Choroid plexus epithelial cell (primary cell): ENCODE data around the gene NDOR1.
"Not testable (repeated sequence)": the region's sequence is repeated elsewhere in the genome, so short reads cannot be mapped to it uniquely, and the experiment has no call there.

Source experiments
- DNase-seq: peaks from one replicate; pipeline ENCODE4 v3.0.0-alpha.2; 2010; ENCODE audit warnings: low read depth
- H3K4me3 ChIP-seq: 2 replicates; pipeline ENCODE4 v1.5.1; 2011; ENCODE audit warnings: low read depth, mild to moderate bottlenecking, control low read depth, low read length, moderate library complexity
- TF ChIP-seq, protein P1 (sequence below): conservative IDR thresholded peaks from 2 replicates; pipeline ENCODE4 v1.5.1; 2011; ENCODE audit warnings: low read depth, mild to moderate bottlenecking, control low read depth, inconsistent platforms, low read length, moderate library complexity

Gene NDOR1

DNA sequence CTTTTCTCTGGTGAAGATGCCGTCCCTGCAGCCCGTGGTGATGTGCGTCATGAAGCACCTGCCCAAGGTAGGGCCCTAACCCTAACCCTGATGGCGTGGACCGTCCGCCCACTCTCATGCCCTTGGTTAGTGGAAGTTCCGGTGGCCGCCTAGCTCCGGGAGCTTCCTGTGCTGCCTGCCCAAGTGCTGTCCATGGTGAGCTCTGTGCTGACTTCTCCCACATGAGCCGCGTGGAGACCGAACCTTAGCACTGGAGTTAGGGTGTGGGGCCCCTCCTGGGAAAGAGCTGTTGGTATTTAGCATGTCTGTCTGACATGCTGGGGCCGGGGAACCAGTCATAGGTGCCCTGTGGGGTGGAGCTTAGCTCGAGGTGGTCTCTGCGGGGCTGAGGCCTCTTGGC lies 50.9 kb downstream of the NDOR1 start:
- DNase-seq = no peak
- TF ChIP-seq, protein P1, sequence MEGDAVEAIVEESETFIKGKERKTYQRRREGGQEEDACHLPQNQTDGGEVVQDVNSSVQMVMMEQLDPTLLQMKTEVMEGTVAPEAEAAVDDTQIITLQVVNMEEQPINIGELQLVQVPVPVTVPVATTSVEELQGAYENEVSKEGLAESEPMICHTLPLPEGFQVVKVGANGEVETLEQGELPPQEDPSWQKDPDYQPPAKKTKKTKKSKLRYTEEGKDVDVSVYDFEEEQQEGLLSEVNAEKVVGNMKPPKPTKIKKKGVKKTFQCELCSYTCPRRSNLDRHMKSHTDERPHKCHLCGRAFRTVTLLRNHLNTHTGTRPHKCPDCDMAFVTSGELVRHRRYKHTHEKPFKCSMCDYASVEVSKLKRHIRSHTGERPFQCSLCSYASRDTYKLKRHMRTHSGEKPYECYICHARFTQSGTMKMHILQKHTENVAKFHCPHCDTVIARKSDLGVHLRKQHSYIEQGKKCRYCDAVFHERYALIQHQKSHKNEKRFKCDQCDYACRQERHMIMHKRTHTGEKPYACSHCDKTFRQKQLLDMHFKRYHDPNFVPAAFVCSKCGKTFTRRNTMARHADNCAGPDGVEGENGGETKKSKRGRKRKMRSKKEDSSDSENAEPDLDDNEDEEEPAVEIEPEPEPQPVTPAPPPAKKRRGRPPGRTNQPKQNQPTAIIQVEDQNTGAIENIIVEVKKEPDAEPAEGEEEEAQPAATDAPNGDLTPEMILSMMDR = no peak
- H3K4me3 ChIP-seq = peak overlapping the region; percentile 91

DNA sequence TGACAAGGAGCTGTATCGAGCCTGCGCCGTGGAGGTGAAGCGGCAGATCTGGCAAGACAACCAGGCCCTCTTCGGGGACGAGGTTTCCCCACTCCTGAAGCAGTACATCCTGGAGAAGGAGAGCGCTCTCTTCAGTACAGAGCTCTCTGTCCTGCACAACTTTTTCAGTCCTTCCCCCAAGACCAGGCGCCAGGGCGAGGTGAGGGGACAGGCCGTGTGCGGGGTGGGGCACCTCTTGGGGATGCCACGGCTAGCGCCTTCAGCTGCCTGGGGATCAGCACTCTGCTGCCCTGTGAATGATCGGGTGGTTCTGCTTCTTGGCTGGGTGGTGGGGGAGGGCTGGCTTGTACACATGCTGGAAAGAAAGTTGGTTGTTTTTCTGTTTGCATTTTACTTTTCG lies 51.4 kb downstream of the NDOR1 start:
- TF ChIP-seq, protein P1 = no peak
- H3K4me3 ChIP-seq = peak overlapping the region; percentile 5
- DNase-seq = no peak

DNA sequence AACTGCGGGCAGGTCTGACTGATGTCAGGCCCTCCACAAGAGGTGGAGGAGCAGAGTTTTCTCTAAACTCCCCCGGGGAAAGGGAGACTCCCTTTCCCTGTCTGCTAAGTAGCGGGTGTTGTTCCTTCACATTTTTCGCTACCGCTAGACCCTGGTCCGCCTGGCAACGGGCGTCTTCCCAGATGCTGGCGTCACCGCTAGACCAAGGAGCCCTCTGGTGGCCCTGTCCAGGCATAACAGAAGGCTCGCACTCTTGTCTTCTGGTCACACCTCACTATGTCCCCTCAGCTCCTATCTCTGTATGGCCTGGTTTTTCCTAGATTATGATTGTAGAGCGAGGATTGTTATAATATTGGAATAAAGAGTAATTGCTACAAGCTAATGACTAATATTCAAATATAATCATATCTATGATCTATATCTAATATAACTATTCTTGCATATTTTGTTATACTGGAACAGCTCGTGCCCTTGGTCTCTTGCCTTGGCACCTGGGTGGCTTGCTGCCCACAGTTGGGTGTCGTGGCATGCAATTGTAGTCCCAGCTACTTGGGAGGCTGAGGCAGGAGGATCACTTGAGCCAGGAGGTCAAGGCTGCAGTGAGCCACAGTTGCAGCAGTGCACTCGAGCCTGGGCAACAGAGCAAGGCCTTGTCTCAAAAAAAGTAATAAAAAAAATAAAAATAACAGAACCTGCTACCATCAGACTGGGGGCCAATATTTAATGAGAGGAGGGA lies 56.8 kb downstream of the NDOR1 start:
- TF ChIP-seq, protein P1 = peak; percentile 51
- DNase-seq = peak; percentile 63
- H3K4me3 ChIP-seq = not testable (repeated sequence)

DNA sequence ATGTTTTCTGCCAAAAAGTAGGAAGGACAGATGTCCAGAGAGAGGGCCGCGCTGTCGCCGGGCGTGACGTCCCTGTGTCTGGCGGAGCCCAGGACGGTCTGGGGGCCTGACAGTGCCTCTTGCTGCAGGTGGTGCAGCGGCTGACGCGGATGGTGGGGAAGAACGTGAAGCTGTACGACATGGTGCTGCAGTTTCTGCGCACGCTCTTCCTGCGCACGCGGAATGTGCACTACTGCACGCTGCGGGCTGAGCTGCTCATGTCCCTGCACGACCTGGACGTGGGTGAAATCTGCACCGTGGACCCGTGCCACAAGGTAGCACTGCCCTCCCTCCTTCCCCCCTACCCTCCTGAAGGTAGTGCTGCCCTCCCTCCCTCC lies 57.4 kb downstream of the NDOR1 start:
- H3K4me3 ChIP-seq = no peak overlapping the region
- TF ChIP-seq, protein P1 = no peak
- no peak for DNase-seq

DNA sequence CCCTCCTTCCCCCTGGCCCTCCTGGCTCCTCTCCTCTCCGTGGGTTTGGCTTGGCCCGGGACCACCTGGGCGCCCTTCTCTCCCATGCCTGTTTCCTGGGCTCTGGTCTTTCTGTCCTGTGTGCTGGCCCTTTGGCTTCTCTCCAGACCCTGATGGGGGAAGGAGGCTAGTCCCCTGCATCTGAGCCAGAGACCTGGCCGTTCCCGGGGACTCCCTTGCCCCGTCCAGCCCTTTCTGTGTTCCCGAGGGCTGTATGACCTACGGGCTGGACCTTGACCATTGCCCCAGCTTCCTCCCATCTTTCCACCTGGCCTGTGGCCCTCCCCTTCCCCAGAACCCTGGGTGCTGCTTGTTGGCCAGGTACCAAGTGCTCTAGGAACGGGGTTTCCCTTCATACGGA lies 58.0 kb downstream of the NDOR1 start:
- TF ChIP-seq, protein P1 = no peak
- no peak overlapping the region for H3K4me3 ChIP-seq
- no peak for DNase-seq

DNA sequence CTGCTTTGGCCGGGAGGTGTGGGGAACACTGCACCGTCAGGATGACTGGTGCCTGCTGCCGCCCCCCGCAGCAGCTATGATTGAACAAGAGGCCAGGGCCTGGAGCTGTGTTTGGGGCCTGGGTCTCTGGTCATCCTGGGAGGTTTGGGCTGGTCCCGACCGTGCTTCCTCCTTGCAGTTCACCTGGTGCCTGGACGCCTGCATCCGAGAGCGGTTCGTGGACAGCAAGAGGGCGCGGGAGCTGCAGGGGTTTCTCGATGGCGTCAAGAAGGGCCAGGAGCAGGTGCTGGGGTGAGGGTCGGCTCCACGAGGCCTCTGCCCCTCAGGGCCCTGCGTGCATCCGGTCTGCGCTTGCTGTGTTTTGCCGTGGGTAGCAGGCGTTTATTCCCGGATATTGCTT lies 58.6 kb downstream of the NDOR1 start:
- no peak overlapping the region for H3K4me3 ChIP-seq
- TF ChIP-seq, protein P1 = no peak
- no peak for DNase-seq

DNA sequence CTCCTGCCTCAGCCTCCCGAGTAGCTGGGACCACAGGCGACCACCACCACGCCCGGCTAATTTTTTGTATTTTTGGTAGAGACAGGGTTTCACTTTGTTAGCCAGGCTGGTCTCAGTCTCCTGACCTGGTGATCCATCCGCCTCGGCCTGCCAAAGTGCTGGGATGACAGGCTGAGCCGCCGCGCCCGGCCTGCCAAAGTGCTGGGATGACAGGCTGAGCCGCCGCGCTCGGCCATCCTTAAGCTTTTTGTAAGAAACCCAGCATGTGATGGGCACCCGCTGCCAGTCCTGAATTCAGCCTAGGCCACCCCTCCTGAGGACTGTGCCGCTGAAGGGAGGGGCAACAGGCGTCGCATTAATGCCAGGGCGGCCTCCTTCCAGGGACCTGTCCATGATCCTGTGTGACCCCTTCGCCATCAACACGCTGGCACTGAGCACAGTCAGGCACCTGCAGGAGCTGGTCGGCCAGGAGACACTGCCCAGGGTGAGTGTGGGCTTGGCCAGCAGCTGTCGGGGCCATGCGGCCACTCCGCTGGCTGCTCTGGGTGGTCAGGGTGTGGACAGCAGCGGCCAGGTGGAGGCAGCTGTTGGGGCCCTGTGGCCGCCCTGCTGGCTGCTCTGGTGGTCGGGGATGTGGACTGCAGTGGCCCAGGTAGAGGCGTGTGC lies 60.1 kb downstream of the NDOR1 start:
- no peak overlapping the region for H3K4me3 ChIP-seq
- TF ChIP-seq, protein P1 = no peak
- DNase-seq = no peak
